ENCODE measurements around the gene ARHGAP32.
"Not testable (repeated sequence)": the region's sequence is repeated elsewhere in the genome, so short reads cannot be mapped to it uniquely, and the experiment has no call there.

ARHGAP32 gene

GRCh38 chr11:129041611-129042018 is 150.5 kb downstream of the ARHGAP32 start:
- no peak for DNase-seq (ENCODE audit: low read depth in 2 of 2, low spot score in 1 of 2)

- DNase-seq (ENCODE audit: low read depth in 2 of 2, low spot score in 1 of 2) = no peak
These were observed 151.2 kb downstream of the ARHGAP32 start for GRCh38 chr11:129040934-129041333.

- DNase-seq (ENCODE audit: low read depth in 2 of 2, low spot score in 1 of 2) = no peak
These were observed 156.9 kb downstream of the ARHGAP32 start for GRCh38 chr11:129035244-129035643.

GRCh38 chr11:129034001-129034400 is 158.1 kb downstream of the ARHGAP32 start:
- no peak for DNase-seq (ENCODE audit: low read depth in 2 of 2, low spot score in 1 of 2)

- no peak for DNase-seq (ENCODE audit: low read depth in 2 of 2, low spot score in 1 of 2)
These were observed 168.0 kb downstream of the ARHGAP32 start for GRCh38 chr11:129023968-129024676.

GRCh38 chr11:129021295-129021694 is 170.8 kb downstream of the ARHGAP32 start:
- DNase-seq (ENCODE audit: low read depth in 2 of 2, low spot score in 1 of 2) = no peak

GRCh38 chr11:129018991-129019390 is 173.1 kb downstream of the ARHGAP32 start:
- no peak for DNase-seq (ENCODE audit: low read depth in 2 of 2, low spot score in 1 of 2)

- DNase-seq (ENCODE audit: low read depth in 2 of 2, low spot score in 1 of 2) = no peak
These were observed 174.0 kb downstream of the ARHGAP32 start for GRCh38 chr11:129018126-129018525.

- DNase-seq (ENCODE audit: low read depth in 2 of 2, low spot score in 1 of 2) = no peak
These were observed 178.2 kb downstream of the ARHGAP32 start for GRCh38 chr11:129013737-129014475.

GRCh38 chr11:129012880-129013279 is 179.2 kb downstream of the ARHGAP32 start:
- no peak for DNase-seq (ENCODE audit: low read depth in 2 of 2, low spot score in 1 of 2)

- DNase-seq (ENCODE audit: low read depth in 2 of 2, low spot score in 1 of 2) = no peak
These were observed 186.0 kb downstream of the ARHGAP32 start for GRCh38 chr11:129006161-129006560.

- not testable (repeated sequence) for DNase-seq (ENCODE audit: low read depth in 2 of 2, low spot score in 1 of 2)
These were observed 193.0 kb downstream of the ARHGAP32 start for GRCh38 chr11:128999165-128999564.

- no peak for DNase-seq (ENCODE audit: low read depth in 2 of 2, low spot score in 1 of 2)
These were observed 203.7 kb downstream of the ARHGAP32 start for GRCh38 chr11:128988242-128988970.

- no peak for DNase-seq (ENCODE audit: low read depth in 2 of 2, low spot score in 1 of 2)
These were observed 206.2 kb downstream of the ARHGAP32 start for GRCh38 chr11:128985880-128986279.

- DNase-seq (ENCODE audit: low read depth in 2 of 2, low spot score in 1 of 2) = no peak
These were observed 209.1 kb downstream of the ARHGAP32 start for GRCh38 chr11:128983023-128983422.

GRCh38 chr11:128981254-128981653 is 210.9 kb downstream of the ARHGAP32 start:
- no peak for DNase-seq (ENCODE audit: low read depth in 2 of 2, low spot score in 1 of 2)

- no peak for DNase-seq (ENCODE audit: low read depth in 2 of 2, low spot score in 1 of 2)
These were observed 221.4 kb downstream of the ARHGAP32 start for GRCh38 chr11:128970598-128971190.

GRCh38 chr11:128968916-128969315 is 223.2 kb downstream of the ARHGAP32 start:
- DNase-seq (ENCODE audit: low read depth in 2 of 2, low spot score in 1 of 2) = no peak

- DNase-seq (ENCODE audit: low read depth in 2 of 2, low spot score in 1 of 2) = no peak
These were observed 224.5 kb downstream of the ARHGAP32 start for GRCh38 chr11:128967578-128967977.

GRCh38 chr11:128965485-128965884 is 226.6 kb downstream of the ARHGAP32 start:
- no peak for DNase-seq (ENCODE audit: low read depth in 2 of 2, low spot score in 1 of 2)

- DNase-seq (ENCODE audit: low read depth in 2 of 2, low spot score in 1 of 2) = no peak
These were observed 227.6 kb downstream of the ARHGAP32 start for GRCh38 chr11:128964463-128964930.
